ENCODE results near the gene WSB2.
"Not testable (repeated sequence)": the region's sequence is repeated elsewhere in the genome, so short reads cannot be mapped to it uniquely, and the experiment has no call there.

The WSB2 gene

DNA sequence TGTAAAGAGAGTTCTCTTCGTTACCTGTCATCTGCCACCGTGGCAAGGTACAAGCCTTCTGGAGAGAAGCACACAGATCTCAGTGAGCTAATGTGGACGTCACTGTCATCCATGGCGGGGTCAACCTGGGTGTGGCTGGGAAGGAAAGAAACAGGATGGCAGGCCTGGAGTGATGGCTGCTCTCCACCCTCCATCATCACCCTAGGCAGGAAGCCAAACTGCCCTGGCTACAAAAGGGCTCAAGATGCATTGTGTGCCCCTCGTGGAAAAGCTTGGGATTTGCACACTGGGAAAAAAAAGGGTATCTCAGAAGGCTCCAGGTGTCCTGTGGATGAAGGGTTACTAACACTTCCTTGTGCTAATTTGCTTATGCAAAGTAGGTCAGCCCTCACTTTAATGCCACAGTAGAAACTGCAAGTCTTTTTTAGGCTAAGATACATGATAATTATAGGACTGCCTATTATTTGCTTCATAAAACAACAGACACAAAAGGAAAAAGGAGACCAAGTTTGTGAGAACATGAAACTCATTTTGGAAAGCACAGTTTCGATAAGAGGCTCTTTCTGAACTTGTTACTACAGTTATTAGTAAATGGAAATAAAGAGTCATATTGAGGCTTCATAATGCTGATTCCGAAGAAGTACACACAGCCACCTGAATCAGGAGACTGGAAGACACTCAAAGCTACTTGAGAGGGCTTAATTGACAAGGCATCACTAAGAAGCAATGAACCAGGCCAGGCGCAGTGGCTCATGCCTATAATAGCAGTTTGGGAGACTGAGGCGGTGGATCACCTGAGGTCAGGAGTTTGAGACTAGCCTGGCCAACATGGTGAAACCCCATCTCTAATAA is 25.6 kb downstream of the WSB2 start:
- FAIRE-seq (no peak), DNase-seq (ENCODE audit: low spot score) (no peak)

DNA sequence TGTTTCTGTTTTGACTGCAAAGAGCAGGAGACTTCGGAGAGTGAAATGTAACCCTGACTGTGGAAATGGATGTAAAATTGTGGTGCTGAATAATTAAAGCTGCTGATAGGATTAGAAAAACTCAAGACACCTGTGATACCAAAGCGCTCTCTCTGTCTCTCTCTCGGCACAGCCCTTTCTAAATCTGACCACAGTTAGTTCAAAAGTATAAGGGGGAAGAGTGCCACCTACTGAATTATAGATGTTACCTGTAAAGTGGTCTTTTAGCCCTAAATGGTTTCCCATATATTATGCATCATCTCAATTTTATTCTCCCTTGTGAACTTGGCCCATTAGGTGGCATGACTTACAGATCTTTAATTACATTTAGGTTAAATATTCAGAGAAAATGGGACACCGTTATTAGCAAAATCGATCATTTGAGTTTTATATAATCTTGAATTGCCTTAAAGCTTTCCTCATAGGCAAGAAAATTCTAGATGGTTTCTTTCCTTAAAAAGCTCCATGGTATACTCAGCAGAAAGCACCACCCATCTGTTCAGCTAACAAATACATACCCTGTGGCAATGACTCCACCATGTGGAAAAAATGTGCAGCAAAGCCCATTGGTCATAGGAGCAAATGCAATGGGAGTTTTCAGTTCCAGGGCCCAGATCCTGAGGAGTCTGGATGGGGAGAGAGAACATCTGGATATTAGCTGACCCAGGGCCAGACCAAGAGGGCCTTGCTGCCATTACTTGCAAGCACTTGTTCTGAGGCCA is 26.4 kb downstream of the WSB2 start:
- no peak for FAIRE-seq
- peak; percentile 33 for DNase-seq (ENCODE audit: low spot score)

- FAIRE-seq (no peak), DNase-seq (ENCODE audit: low spot score) (no peak)
Observed at GRCh38 chr12:118033902-118034301, 27.1 kb downstream of the WSB2 start.

DNA sequence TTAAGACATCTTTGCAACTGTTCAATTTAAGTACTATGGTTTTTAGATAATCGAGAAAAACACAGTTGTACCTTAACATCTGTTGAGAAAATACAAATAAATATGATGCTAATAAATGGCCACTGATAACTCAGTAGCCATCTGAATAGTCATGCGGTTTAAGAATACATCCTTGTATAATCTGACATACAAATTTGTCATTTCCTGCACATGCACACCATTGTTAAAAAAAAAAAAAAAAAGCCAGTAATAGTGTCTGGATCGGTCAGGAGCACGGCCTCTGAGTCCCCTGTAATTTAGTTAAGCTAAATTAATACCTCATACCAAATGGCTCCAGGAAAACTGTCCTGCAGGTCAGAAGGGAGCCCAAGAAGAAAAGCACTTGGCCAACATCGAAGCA is 27.7 kb downstream of the WSB2 start:
- FAIRE-seq (no peak), DNase-seq (ENCODE audit: low spot score) (no peak)

GRCh38 chr12:118032188-118032587 is 28.8 kb downstream of the WSB2 start:
- FAIRE-seq (no peak), DNase-seq (ENCODE audit: low spot score) (no peak)

GRCh38 chr12:118029166-118029565 is 31.8 kb downstream of the WSB2 start:
- FAIRE-seq (no peak), DNase-seq (ENCODE audit: low spot score) (no peak)

DNA sequence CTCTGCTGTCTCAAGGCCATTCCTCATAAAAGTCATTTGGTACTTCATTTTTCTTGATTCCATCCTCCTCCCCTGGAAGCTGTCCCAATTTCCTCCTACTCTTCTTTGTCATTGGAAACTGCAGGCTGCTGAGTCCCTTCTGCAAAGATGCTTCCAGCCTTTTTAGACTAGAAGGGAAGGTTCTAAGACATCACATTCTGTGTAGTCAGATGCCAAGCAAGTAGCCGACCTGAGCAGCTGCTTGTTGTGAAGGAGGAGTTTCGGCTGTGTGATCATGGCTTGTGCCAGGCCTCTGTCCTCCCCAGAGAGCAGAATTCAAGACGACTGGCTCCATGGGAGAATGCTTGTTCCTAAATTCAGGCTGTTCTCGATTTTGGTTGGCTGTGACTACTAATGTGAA is 35.8 kb downstream of the WSB2 start:
- no peak for FAIRE-seq
- DNase-seq (ENCODE audit: low spot score) = no peak

- FAIRE-seq = no peak
Observed at GRCh38 chr12:118023301-118023860, 37.6 kb downstream of the WSB2 start.

GRCh38 chr12:118022728-118023109 is 38.3 kb downstream of the WSB2 start:
- DNase-seq (ENCODE audit: low spot score) = no peak
- no peak for FAIRE-seq

More at GRCh38 chr12:118023301-118023860, 37.6 kb downstream of the WSB2 start:
- no peak for DNase-seq (ENCODE audit: low spot score)

DNA sequence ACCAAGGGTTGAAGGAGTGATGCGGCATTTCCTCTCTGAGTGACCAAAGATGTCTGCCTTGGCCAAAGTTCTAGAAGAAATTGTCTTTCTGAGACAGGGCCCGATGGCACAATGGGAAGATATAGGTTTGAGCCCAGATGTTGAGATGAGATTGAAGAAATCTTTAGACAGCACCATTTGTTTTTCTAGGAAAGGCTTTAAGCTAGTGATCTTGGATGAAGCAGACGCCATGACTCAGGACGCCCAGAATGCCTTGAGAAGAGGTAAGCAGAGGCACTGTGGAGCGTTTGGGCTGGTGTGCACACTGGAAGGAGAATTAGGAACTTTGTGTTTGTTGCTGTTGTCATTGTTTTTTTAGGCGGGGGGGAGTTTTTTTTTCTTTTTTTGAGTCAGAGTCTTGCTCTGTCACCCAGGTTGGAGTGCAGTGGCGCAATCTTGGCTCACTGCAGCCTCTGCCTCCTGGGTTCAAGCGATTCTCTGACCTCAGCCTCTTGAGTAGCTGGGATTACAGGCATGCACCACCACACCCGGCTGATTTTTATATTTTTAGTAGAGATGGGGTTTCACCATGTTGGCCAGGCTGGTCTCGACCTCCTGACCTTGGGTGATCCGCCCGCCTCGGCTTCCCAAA is 38.8 kb downstream of the WSB2 start:
- FAIRE-seq = not testable (repeated sequence)

GRCh38 chr12:118020036-118020435 is 40.9 kb downstream of the WSB2 start:
- no peak for FAIRE-seq
- no peak for DNase-seq (ENCODE audit: low spot score)

More for the DNA sequence above, 38.8 kb downstream of the WSB2 start:
- not testable (repeated sequence) for DNase-seq (ENCODE audit: low spot score)

- DNase-seq (ENCODE audit: low spot score) = no peak
- no peak for FAIRE-seq
Observed at GRCh38 chr12:118017926-118018325, 43.1 kb downstream of the WSB2 start.

GRCh38 chr12:118016424-118017264 is 44.3 kb downstream of the WSB2 start, which contains the start of gene RFC5:
TSS of gene RFC5 (plus strand) at chr12:118016703. CDS start at chr12:118016828, 125 bp downstream.
- DNase-seq (ENCODE audit: low spot score) = peak; percentile 92

DNA sequence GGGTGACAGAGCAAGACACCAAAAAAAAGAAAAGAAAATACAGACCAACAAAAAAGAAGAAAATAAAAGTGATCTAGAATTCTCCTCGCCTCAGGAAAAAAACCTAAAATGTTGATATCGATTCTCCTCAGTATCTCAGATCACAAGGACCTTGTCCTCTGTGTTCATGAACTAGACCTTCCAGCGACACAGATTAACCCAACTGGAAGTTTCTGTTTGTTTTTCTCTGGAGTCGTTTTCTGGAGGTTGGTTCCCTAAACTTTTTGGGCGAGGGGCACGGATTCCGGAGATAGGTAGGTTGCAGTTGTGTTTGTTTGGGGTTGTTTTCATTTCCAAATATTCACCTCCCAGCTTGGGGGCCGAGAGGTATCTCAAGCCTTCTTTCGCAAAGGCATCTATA is 45.0 kb downstream of the WSB2 start:
- DNase-seq (ENCODE audit: low spot score) (no peak), FAIRE-seq (no peak)

More at GRCh38 chr12:118016424-118017264, 44.3 kb downstream of the WSB2 start, which contains the start of gene RFC5:
- peak; percentile 73 for FAIRE-seq

DNA sequence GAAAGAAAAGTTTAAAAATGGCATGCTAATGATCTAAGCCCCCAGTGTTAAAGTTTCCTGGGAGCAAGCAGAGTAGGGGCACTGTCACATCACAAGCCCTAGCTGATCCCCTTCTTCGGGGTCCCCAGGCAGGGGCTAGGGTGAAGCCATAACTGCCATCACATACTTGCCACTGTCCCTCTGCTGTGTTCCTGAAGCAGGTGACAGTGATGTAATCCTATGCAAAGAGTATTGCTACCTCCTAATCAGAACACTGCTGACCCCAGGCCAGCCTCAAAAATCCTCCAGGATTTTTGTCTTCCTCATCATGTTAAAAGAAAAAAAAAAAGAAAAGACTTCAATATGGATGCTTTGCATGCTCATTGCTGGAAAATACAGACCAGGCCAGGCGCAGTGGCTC is 45.7 kb downstream of the WSB2 start:
- DNase-seq (ENCODE audit: low spot score) (no peak), FAIRE-seq (no peak)

DNA sequence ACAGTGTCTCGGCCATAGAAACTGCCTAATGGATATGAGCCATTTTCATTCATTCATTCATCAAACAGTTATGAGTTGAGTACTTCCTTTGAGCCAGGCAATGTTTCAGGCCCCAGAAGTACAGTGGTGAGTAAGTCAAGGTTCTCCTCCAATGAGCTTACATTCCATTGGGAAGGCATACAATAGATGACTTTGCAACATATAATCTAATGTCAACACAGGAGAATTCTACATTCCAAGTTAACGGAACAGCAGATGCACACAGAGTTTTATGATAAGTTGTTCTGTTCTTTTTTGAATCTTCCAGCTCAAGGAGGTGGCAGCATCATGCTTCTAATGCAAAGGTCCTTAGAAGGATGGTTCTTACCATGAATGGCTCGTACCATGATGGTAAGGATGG is 47.7 kb downstream of the WSB2 start:
- FAIRE-seq (no peak), DNase-seq (ENCODE audit: low spot score) (no peak)

DNA sequence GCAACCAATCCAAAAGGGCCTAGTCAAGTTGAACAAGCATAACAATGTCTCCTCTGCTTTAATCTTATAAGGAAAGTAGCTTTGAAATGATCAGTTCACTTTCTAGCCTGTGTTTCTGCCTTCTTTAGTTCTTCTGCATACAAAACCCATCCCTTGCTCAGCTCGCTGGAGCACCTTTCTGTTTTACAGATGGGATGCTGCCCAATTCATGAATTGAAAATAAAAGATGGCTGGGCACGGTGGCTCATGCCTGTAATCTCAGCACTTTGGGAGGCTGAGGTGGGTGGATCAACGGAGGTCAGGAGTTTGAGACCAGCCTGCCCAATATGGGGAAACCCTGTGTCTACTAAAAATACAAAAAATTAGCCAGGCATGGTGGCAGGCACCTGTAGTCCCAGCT is 49.0 kb downstream of the WSB2 start:
- DNase-seq (ENCODE audit: low spot score) = no peak
- no peak for FAIRE-seq

DNA sequence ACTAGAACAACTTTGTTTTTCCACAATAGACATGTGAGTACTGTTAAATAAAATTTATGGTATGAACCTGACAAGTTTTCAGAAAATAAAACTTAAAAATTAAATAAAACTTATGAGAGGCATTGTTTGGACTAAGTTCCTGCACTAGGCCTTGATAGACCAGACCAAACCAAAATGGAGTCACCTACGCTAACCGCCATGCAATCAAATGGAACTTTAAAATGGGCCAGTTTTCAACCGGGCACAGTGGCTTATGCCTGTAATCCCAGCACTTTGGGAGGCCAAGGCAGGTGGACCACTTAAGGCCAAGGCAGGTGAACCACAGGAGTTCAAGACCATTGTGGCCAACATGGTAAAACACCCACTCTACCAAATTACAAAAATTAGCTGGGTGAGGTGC is 49.6 kb downstream of the WSB2 start:
- DNase-seq (ENCODE audit: low spot score) (no peak), FAIRE-seq (no peak)

DNA sequence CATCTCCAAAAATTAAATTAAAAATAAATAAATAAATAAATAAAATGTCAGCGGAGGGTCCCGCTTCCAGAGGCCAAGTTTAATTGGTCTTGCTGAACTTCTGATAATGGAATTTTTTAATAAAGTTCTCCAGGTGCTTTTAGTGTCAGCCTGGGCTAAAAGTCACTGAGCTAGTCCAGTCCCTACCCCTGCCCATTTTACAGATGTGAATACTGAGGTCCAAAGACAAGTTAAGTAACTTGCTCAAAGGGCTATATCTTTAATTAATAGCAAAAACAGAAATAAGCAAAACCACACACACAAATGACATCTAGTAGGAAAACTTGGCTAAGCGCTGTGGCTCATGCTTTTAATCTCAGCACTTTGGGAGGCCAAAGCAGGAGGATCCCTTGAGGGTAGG is 50.1 kb downstream of the WSB2 start:
- FAIRE-seq (no peak), DNase-seq (ENCODE audit: low spot score) (no peak)

GRCh38 chr12:117999806-118000205 is 61.2 kb downstream of the WSB2 start:
- FAIRE-seq; DNase-seq (ENCODE audit: low spot score): not testable (repeated sequence)

DNA sequence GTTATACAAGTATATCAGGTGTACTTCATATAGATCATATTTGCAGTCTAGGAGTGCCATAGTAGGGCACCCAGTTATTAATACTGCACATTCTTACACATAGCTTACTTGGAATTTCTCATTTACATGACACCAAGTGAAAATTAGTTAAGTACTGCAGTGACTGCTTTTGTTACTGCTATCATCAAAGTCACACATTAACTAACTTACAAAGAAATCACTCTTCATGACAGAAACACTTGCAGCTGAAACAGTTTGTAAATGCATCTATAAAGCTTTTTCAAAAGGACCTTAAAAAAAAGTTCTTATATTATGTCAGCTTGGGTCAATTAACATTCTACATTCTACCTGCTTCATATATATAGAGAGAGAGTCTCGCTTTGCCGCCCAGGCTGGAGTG is 62.3 kb downstream of the WSB2 start:
- no peak for DNase-seq (ENCODE audit: low spot score)
- no peak for FAIRE-seq
